ENCODE results near the gene KLHL14.

The KLHL14 gene

DNA sequence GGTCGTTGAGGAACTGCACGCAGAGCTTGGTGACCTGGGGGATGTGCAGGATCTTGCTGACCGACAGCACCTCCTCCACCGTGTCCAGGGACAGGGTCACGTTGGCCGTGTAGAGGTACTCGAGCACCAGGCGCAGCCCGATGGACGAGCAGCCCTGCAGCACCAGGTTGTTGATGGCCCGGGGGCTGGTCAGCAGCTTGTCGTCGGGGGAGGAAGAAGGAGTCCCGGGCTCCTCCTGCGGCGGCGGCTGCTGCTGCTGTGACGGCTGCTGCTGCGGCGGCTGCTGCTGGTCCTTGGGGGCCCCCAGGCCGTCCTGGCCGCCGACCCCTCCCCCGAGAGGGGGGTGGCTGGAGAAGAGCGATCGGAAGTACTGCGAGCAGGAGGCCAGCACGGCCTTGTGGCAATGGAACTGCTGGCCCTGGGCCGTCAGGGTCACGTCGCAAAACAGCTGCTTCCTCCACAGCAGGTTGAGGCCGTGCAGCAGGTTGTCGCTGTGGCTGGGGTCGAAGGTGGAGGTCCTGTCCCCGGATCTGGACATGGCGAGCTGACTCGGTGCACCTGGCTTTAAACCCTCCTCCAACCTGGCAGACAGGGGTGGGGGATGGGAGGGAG is 2.7 kb downstream of the KLHL14 start:
- DNase-seq (ENCODE audit: low read depth in 2 of 2, low spot score in 1 of 2), result no peak

DNA sequence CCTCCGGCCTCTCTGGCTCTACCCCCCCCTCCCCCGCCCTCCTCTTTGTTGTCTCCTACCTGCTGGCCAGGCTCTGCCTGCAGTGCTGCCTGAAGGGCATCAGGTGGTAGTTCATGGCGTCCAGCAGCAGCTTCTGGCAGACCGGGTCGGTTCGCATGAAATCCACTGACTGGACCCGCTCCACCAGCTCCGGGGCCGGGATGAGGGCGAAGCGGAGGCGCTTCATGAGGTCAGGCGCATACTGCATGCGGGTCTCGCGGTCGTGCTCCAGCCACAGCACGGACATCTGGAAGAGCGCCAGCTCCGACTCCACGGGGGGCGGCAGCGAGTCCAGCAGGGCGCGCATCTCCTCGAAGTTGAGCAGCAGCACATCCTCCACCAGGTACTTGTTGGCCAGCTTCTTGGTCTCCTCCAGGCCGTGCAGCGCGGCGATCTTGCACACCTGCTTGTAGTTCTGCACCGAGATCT is 3.2 kb downstream of the KLHL14 start:
- no peak for DNase-seq (ENCODE audit: low read depth in 2 of 2, low spot score in 1 of 2)

DNA sequence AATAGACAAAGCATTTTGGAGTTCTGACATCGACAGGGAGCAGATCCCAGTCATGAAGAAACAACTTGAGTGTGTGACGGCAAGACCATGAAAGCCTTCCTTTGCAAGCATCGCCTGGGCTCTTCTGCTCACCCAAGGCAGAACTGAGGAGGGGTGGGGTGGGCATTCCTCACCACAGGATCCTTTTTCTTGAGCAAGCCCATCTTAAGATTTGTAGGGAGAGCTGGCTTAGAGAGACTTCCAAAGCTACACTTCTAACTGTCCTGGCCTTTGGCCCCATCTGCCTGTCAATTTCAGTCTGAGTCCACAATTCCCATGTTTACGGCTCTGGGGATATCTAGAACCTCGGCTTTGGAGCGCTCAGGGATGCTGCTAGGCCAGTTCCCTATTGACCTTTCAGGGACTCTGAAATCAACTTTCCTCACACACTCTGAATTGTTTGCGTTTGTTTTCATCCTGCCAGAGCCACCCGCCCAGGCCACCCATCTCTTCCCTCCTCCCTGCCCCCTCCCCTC is 3.7 kb downstream of the KLHL14 start:
- DNase-seq (ENCODE audit: low read depth in 2 of 2, low spot score in 1 of 2), result no peak

DNA sequence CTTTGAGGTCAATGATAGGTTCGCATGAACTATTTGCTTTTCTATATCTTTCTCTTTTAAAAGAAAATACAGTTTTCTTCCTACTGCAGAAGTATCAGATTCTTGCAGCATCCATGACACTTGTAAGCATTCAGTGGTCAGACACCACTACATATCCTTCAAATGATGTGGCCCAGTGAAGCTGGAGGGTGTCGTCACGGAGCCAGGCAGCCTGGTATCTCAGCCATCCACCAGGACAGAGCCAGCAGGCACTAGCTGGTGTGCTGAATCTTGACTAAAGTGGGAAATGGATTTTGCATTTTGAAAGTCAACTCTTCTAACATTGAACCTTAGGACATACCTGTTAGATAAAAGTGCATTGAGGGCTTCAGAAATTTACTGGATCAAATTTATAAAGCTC is 5.4 kb downstream of the KLHL14 start:
- no peak for DNase-seq (ENCODE audit: low read depth in 2 of 2, low spot score in 1 of 2)

DNA sequence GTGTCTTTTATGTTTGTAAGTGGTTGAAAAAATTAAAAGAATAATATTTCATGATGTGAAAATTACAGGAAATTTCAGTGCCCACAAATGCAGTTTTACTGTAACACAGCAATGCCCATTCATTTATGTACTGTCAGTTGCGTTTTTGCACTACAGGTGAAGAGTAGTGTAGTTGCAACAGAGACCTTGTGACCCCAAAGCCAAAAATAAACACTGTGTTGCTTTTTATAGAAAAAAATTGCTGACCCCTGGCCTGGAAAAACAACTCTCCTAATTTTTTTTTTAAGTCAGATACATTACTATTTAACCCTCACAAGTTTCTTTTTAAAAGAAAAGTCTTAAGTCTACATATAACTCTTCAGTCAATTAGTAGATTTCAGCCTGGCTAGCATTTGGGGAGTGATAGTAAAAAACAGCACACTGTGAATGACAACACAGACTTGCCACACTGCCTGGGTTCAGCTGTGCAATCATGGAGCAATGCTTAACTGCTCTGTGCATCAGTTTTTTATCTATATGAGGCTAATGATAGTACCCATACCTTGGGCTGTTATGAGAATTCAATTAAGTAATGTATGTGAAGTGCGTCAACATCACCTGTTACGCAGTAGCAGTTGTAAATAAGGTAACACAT is 8.1 kb downstream of the KLHL14 start:
- DNase-seq (ENCODE audit: low read depth in 2 of 2, low spot score in 1 of 2), result no peak

DNA sequence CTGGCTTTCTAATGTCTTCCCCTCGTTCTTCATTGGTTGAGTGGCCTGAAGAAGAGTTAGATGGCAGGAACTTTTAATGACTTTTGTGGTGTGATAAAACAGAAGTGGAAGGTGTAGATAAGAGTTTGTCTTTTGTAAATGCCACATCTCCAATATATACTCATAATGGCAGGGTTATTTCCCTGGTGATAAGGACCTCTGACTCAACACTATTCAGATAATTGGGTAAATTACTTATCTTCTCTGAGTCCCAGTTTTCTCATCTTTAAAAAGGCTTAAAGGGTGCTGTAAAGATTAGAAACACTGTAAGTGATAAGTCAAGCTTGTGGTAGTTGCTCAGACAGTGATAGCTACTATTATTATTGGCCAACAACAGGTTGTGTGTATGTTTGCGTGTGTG is 9.5 kb downstream of the KLHL14 start:
- DNase-seq (ENCODE audit: low read depth in 2 of 2, low spot score in 1 of 2), result no peak

DNA sequence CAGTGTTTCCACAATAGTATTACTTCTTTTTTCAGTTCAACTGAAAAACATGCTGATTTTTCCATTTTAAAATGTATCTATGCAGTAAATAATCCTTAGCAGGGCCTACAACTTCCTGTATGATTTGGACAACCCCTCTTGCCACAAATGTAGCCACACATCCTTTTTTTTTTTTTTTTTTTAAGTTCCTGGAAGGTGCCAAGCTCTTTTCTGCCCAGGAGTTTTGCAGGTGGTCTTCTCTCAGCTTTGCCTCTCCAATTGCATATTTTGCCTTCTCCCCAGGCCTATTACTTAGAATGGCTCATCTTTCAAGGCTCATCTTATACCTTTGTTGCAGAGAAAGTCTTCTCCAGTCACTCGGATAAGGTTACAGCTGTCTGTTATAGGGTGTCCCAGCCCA is 11.6 kb downstream of the KLHL14 start:
- DNase-seq (ENCODE audit: low read depth in 2 of 2, low spot score in 1 of 2), result no peak

DNA sequence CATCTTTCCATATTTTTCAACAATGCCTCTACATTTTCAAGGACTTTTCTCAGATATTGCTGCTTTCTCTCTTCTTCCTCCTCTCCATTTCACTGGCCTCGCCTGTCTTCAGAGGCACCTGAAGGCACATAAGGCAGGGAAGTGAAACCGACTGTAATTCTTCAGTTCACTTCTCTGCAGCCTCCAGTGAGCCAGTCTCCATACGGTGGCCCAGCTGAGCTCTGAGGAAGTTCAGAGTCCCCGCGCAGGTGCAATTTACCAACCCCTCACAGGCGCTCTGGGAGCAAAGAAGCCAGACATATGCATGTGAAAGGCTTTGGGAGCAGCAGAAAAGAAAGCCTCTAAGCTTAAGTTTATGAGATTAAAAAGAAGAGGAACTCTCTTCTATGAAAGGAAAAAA is 12.4 kb downstream of the KLHL14 start:
- DNase-seq (ENCODE audit: low read depth in 2 of 2, low spot score in 1 of 2), result no peak

DNA sequence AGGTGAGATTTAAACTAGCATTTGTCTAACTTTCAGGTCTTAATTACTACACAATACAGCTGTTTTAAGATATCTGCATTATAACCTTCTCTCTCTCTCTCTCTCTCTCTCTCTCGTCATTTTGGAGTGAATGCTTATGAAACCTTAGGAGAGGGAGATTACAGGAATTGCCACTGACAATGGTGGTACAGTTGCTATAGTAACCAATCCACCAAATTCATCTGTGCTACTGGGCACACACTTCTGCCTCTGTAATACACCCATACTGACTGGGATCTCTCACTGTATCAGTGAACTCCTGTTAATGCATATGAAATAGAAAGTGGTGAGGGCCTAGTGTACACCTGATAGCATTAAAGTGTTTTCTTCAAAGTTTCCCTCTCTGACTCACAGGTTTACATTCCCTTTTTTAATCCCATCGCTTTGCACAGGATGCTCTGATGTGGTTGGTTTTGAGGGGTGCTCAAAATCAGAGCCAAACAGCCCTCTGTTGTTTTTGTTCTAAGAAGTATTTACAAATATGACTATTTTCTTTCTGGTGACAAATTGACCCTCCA is 13.1 kb downstream of the KLHL14 start:
- DNase-seq (ENCODE audit: low read depth in 2 of 2, low spot score in 1 of 2), result no peak

DNA sequence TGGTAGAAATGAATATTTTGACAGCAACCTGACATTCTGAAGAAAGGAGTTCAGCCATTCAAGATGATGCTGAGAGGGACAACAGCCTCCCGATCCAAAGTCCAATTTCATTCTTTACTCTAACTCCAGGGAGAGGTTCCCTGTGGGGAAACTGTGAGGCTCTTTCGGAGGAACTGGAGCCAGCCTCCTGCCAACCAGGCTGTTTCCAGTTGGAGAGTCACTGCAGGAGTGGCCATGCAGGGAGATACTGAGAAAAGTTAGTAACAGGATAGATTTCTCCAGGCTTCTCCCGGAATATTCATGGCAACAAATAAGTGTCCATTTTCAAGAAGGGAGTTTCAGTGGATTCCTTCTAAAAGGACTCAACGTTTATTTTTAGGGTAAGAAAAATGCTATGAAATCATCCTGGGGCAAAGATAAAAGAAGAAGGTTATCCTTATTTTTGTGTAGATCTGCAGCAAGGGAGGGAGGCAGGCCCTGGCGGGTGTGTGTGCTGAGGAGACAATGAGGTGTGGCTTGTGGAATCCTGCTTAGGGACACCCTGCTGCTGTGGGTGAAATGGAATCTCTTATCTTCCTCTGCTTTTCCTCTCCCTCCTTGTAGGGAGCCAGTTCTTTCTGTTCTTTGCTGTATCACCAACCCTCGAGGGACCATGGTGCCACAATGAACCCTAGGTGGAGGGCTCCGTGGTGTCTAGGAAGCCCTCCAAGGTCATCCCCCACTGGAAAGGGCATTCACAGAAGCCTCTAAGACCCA is 18.1 kb downstream of the KLHL14 start:
- DNase-seq (ENCODE audit: low read depth in 2 of 2, low spot score in 1 of 2), result no peak

DNA sequence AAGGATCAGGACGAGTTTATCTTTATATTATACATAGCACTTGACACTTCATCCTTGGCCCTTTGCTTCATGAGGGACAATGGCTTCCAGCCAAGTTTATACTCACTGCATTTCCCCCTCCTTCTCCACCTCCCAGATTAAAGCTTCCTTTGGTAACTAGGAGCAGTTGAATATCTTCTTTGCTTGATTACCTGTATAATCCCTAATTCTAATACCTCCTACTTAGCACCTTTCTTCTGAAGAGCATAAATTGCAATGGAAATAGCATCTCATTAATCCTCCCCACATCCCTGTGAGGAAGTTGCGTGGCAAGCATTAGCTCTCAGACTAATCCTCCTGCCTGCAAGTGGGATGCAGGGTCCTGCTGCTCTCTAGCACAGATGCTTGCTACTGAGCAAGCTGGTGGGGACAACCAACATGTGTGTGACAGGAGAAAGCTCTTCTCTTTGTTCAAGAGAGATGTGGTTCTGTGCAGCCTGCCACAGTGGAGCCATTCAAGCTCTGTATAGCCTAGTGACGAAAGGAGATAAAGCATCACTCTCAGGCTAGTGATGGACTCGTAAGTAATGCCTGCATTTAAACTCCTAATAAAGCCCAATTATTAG is 19.1 kb downstream of the KLHL14 start:
- no peak for DNase-seq (ENCODE audit: low read depth in 2 of 2, low spot score in 1 of 2)

DNA sequence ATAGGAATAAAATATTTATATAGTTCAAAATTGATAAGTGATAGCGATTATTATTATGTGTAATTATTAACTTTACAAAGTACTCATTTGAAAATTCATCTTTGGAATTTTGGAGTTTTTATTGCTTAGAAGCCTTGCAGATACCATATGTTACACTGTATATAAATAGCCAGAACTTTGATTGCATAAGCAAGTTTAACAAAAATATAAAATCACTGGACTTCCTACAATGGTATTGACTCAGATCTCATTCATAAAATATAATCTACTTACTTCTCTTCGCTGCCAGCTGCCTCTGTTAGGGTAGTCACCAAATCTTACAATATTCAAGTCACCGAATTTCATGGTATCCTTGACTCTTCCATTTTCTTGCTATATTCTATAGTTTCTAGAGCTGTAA is 22.5 kb downstream of the KLHL14 start:
- no peak for DNase-seq (ENCODE audit: low read depth in 2 of 2, low spot score in 1 of 2)

DNA sequence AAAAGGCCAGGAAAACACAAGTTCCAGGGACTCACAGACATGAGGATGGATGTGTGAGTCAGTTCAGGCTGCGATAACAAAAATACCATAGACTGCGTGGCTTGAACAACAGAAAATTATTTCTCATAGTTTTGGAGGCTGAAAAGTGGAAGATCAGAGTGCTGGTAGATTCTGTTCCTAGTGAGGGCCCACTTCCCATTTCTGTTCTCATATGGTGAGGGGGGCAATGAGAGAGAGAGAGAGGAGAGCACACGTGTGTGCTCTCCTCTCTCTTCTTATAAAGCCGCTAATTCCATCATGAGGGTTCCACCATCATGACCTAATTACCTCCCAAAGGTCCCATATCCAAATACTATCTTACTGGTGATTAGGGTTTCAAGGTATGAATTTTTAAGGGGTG is 23.0 kb downstream of the KLHL14 start:
- DNase-seq (ENCODE audit: low read depth in 2 of 2, low spot score in 1 of 2), result no peak

DNA sequence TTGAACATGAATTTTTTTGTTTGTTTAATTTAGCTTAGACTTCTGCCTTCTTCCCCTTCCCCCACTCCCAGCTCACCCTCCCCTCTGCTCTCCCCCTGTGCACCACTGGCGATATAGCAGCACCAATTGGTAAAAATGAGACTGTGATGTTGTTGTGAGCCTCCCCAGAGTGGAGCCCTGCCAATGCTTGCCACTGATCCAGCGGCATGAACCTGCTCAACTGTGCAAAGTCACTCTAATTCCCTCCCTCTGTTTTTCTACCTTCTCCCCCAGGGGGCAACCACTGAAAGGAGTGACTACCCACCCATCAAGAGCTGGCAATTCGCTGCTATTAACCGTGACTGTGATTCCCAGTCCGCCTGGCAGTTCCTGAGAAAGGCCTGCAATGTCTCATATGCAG is 30.2 kb downstream of the KLHL14 start:
- no peak for DNase-seq (ENCODE audit: low read depth in 2 of 2, low spot score in 1 of 2)

DNA sequence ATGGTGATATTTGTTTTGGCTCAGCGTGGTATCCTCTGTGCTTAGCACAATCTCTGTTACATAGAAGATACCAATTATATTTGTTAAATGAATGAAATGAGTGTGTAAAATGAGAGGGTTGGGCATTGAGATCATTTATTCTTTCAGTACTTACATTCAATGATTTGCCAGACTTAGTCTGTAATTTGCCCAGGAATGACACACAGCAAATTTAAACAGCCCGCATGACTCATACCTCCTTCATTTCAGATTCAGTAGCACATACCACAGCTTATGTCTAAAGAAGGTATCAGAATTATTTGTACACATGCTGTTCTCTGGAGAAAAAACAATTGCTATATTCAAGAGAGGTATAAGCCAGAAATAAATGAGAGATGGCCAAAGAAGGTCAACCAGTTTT is 37.0 kb downstream of the KLHL14 start:
- no peak for DNase-seq (ENCODE audit: low read depth in 2 of 2, low spot score in 1 of 2)

DNA sequence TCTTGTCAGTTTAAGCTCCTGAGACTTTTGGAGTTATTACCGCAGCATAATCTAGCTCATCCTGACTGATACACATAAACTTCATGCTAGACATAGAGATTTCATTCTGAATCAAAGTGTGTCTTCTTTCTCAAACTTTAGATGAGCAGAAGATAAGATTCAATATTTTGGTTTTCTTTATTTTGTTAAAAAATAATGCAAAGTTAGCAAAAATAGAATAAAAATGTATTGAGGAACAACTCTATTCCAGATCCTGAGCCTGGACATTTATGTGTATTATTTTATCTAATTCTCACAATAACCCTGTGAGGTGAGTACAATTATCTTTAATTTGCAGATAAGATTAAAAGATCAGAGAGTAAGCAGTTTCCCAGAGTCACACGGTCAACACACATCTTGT is 38.4 kb downstream of the KLHL14 start:
- no peak for DNase-seq (ENCODE audit: low read depth in 2 of 2, low spot score in 1 of 2)

DNA sequence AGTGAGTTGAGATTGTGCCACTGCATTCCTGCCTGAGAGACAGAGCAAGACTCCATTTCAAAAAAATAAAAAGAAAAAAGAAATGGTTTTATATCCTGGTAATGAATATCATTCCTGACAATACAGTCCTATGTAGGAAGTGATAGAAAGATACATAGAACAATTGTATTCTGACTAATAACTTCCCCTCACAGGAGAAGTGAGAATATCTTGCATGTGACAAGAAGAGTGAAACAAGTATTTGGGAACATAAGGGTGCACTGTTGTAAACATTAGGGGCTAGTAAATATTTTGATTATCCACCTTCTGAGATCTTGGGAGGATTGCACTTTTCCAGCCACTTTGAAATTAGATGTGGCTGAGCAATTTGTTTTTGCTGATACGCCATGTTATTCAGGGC is 40.7 kb downstream of the KLHL14 start:
- no peak for DNase-seq (ENCODE audit: low read depth in 2 of 2, low spot score in 1 of 2)

DNA sequence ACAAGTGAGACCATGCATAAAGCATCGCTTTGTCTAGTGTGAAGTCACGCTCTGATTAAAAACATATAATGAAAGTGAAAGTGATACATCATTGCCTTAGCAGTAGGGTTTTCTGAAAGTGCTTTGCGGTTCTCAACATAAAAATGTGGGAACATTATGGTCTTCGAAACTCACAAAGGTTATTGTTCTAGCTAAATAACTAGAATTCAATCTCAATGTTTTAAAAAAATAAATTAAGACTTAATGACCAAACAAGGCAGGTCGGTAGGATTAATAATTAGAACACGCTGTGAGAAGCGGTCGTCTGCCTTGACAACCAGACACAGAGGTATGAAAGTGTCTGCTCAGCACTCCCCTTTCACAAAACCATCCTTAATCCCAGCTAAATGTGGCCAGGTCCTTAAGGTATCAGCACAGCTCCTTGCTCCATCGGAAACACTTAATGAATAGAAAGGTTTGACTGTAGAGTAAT is 42.2 kb downstream of the KLHL14 start:
- no peak for DNase-seq (ENCODE audit: low read depth in 2 of 2, low spot score in 1 of 2)

DNA sequence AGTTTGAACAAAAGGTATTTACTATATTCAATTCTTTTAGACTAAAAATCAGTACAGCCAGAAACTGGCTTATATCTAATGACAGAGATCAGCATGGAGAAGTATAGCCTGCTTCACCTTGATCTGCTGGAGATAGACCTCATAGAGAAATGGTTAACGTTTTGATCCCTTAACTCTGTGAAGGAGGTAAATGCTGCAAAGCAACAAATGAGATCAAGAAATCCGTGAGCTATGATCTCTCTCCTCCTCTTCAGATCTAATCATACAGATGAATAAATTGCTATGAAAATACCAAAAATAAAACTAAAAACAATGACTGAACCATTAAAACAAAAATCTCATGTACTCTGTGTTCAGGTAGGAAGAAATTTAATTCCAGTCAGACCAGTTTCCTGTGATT is 42.8 kb downstream of the KLHL14 start:
- no peak for DNase-seq (ENCODE audit: low read depth in 2 of 2, low spot score in 1 of 2)

DNA sequence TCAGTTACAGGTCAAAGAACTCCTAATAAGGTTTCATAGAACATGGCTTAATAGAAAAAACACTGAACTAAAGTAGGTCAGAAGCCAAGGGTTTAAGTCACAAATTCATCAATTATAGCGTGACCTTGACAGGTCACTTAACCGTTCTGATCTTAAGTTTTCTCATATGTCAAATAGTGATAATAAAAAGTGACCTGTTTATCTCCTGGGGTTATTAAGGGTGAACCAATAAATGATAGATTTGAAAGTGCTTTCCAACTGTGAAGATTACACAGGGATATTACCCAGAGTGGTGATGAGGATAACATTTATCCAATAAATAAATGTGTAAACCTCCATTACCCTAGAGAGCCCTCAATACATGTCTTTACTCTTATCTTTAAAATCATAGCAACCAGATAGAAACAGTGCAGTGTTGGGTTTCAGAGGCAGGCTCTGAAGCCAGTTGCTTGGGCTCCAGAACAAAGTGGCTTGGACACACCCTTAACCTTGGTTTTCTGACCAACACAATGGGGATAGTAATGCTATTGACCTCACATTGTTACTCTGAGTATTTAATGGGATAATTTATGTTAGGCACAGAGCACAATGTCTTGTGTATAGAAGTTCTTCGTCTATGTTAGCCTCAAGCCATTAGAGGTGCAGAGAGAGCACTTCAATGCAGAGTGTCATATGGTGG is 48.6 kb downstream of the KLHL14 start:
- no peak for DNase-seq (ENCODE audit: low read depth in 2 of 2, low spot score in 1 of 2)

DNA sequence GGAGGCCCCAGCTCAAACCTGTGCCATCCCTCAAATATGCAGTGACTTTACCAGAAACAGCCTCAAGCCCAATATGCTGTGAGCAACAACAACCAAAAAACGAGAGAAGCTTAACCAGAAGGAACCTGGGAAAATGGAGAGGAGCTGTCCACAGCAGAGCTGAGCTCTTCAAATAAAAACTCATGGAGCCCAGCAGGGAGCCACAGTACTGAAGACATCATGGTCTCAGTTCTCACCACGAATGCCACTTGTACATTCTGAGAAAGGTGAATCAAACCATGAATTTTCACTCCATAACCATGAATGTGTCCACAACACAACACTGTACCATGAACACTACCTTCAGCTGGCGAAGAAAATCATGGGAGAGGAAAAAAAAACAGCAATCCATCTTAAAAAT is 50.5 kb downstream of the KLHL14 start:
- DNase-seq (ENCODE audit: low read depth in 2 of 2, low spot score in 1 of 2), result no peak
